ENCODE results near the gene ETV6.

ETV6 gene

GRCh38 chr12:11774821-11775220 is 125.3 kb downstream of the ETV6 start:
- DNase-seq (ENCODE audit: low read depth in 2 of 2): no peak

- no peak for DNase-seq (ENCODE audit: low read depth in 2 of 2)
Measured at GRCh38 chr12:11776316-11776715, 126.8 kb downstream of the ETV6 start.

- no peak for DNase-seq (ENCODE audit: low read depth in 2 of 2)
Measured at GRCh38 chr12:11777451-11777850, 128.0 kb downstream of the ETV6 start.

- no peak for DNase-seq (ENCODE audit: low read depth in 2 of 2)
Measured at GRCh38 chr12:11777962-11778361, 128.5 kb downstream of the ETV6 start.

GRCh38 chr12:11778713-11779685 is 129.5 kb downstream of the ETV6 start:
- DNase-seq (ENCODE audit: low read depth in 2 of 2): no peak

- DNase-seq (ENCODE audit: low read depth in 2 of 2): no peak
Measured at GRCh38 chr12:11780521-11781101, 131.1 kb downstream of the ETV6 start.

- no peak for DNase-seq (ENCODE audit: low read depth in 2 of 2)
Measured at GRCh38 chr12:11782914-11783420, 133.5 kb downstream of the ETV6 start.

- DNase-seq (ENCODE audit: low read depth in 2 of 2): no peak
Measured at GRCh38 chr12:11785712-11786111, 136.2 kb downstream of the ETV6 start.

GRCh38 chr12:11786638-11787365 is 137.3 kb downstream of the ETV6 start:
- no peak for DNase-seq (ENCODE audit: low read depth in 2 of 2)

GRCh38 chr12:11787437-11787836 is 138.0 kb downstream of the ETV6 start:
- DNase-seq (ENCODE audit: low read depth in 2 of 2): no peak

- no peak for DNase-seq (ENCODE audit: low read depth in 2 of 2)
Measured at GRCh38 chr12:11787933-11788849, 138.7 kb downstream of the ETV6 start.

GRCh38 chr12:11793921-11794710 is 144.6 kb downstream of the ETV6 start:
- DNase-seq (ENCODE audit: low read depth in 2 of 2): no peak

- DNase-seq (ENCODE audit: low read depth in 2 of 2): no peak
Measured at GRCh38 chr12:11794751-11795150, 145.3 kb downstream of the ETV6 start.

GRCh38 chr12:11795192-11795912 is 145.9 kb downstream of the ETV6 start:
- no peak for DNase-seq (ENCODE audit: low read depth in 2 of 2)

GRCh38 chr12:11795913-11796459 is 146.5 kb downstream of the ETV6 start:
- no peak for DNase-seq (ENCODE audit: low read depth in 2 of 2)

GRCh38 chr12:11797317-11797913 is 147.9 kb downstream of the ETV6 start:
- DNase-seq (ENCODE audit: low read depth in 2 of 2): no peak

GRCh38 chr12:11798006-11798708 is 148.7 kb downstream of the ETV6 start:
- DNase-seq (ENCODE audit: low read depth in 2 of 2): no peak

GRCh38 chr12:11798856-11799501 is 149.5 kb downstream of the ETV6 start:
- DNase-seq (ENCODE audit: low read depth in 2 of 2): no peak
